Uterus (tissue), 2 donors: ENCODE results near the gene MCM5.

Experiments
- POLR2A ChIP-seq, 2 donors: fragments of 450-650 bp; IDR thresholded peaks; one replicate each; pipeline ENCODE4 v1.6.1; 2016; ENCODE audit warnings: antibody characterized with exemption in 2 of 2, mild to moderate bottlenecking in 1 of 2, moderate library complexity in 1 of 2
- TF ChIP-seq, protein P1 (sequence below), 4 experiments: fragments of 200-600 bp in 2 of 4; fragments of 450-650 bp in 2 of 4; sonication (generic) in 2 of 4; IDR thresholded peaks; one replicate each; pipeline ENCODE4 v1.5.1; 2016 to 2019; ENCODE audit warnings: antibody characterized with exemption in 4 of 4, mild to moderate bottlenecking in 2 of 4, moderate library complexity in 1 of 4

DNA sequence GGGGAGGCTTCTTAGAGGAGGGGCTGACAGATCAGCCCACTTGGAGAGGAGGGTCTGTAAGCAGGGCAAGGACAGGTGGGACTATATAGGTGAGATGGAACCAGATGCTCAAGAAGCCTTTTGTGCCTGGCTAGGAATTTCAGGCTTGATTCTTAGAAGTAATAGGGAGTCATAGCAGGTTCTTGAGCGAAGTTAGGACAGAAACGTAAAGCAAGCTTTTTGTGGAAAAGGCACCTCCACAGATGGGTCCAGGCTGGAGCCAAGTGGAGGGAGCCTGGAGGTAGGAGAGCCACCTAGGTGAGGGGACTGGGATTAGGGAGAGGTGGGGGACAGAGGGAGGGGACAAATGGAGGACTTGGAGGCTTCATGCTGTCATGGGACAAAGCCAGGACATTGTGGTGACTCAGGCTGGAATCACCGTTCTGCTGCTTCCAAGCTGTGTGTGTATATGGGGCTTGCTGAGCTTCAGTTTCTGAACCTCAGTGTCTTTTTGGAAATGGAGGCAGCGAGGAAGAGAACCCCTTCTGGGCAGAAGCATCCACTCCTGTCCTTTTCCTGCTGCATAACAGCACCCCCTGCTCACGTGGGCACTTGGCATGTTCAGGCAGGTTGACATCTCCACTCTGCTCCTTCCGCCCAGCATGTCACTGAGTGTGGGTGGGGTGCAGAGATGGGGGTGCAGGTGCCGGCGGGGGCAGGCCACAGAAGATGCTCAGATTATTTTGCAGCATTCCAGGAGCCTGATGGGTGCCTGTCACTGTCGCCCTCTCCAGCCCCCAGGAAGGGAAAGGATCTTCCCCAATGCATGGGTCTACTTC is 58.0 kb downstream of the MCM5 start:
- TF ChIP-seq, protein P1, sequence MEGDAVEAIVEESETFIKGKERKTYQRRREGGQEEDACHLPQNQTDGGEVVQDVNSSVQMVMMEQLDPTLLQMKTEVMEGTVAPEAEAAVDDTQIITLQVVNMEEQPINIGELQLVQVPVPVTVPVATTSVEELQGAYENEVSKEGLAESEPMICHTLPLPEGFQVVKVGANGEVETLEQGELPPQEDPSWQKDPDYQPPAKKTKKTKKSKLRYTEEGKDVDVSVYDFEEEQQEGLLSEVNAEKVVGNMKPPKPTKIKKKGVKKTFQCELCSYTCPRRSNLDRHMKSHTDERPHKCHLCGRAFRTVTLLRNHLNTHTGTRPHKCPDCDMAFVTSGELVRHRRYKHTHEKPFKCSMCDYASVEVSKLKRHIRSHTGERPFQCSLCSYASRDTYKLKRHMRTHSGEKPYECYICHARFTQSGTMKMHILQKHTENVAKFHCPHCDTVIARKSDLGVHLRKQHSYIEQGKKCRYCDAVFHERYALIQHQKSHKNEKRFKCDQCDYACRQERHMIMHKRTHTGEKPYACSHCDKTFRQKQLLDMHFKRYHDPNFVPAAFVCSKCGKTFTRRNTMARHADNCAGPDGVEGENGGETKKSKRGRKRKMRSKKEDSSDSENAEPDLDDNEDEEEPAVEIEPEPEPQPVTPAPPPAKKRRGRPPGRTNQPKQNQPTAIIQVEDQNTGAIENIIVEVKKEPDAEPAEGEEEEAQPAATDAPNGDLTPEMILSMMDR (IDR thresholded peaks at IDR 0.05): no peak
- TF ChIP-seq POLR2A (IDR thresholded peaks at IDR 0.05): no peak
